ENCODE results near the gene KRTAP12-4.

GRCh38 chr21:44701023-44701400, 46.6 kb upstream of the KRTAP12-4 start:
- TF ChIP-seq POLR2A (IDR thresholded peaks at IDR 0.05; ENCODE audit: low read depth, low read length) (no peak), POLR2AphosphoS5 (IDR thresholded peaks at IDR 0.05; ENCODE audit: low read depth, low read length) (no peak)

Data from GM12891 (cell line).